GM18507 (cell line): ENCODE data around the gene ELF2.
"Not testable (repeated sequence)": the region's sequence is repeated elsewhere in the genome, so short reads cannot be mapped to it uniquely, and the experiment has no call there.

Experiments used
- DNase-seq: peaks from one replicate; pipeline ENCODE4 v3.0.0; 2011; ENCODE audit warnings: low read depth; ENCODE audit not compliant: insufficient read length; ENCODE audit errors: extremely low spot score
- FAIRE-seq: peaks from 2 replicates; lab custom pipeline; 2011; peaks lifted over from hg19 to GRCh38; lab: Jason Lieb, UNC

Gene ELF2

GRCh38 chr4:139146926-139147629 lies 29.9 kb downstream of the ELF2 start:
- FAIRE-seq: peak; percentile 41

GRCh38 chr4:139145552-139145932 lies 31.5 kb downstream of the ELF2 start:
- no peak for DNase-seq
- no peak for FAIRE-seq

More at GRCh38 chr4:139146926-139147629, 29.9 kb downstream of the ELF2 start:
- no peak for DNase-seq

GRCh38 chr4:139144911-139145551 lies 32.0 kb downstream of the ELF2 start:
- DNase-seq: no peak
- FAIRE-seq: no peak

- FAIRE-seq: no peak
Measured at GRCh38 chr4:139144161-139144859, 32.7 kb downstream of the ELF2 start.

GRCh38 chr4:139142980-139143379 lies 34.0 kb downstream of the ELF2 start:
- FAIRE-seq: no peak
- DNase-seq: no peak

More at GRCh38 chr4:139144161-139144859, 32.7 kb downstream of the ELF2 start:
- no peak for DNase-seq

- FAIRE-seq (no peak), DNase-seq (no peak)
Measured at GRCh38 chr4:139142087-139142486, 34.9 kb downstream of the ELF2 start.

GRCh38 chr4:139137763-139138162 lies 39.3 kb downstream of the ELF2 start:
- DNase-seq (no peak), FAIRE-seq (no peak)

GRCh38 chr4:139134403-139134802 lies 42.6 kb downstream of the ELF2 start:
- no peak for FAIRE-seq
- no peak for DNase-seq

GRCh38 chr4:139131209-139131870 lies 45.7 kb downstream of the ELF2 start:
- FAIRE-seq: no peak

GRCh38 chr4:139129206-139129605 lies 47.8 kb downstream of the ELF2 start:
- DNase-seq (no peak), FAIRE-seq (no peak)

More at GRCh38 chr4:139131209-139131870, 45.7 kb downstream of the ELF2 start:
- DNase-seq: no peak

GRCh38 chr4:139126898-139127297 lies 50.1 kb downstream of the ELF2 start:
- FAIRE-seq (no peak), DNase-seq (no peak)

GRCh38 chr4:139123910-139124309 lies 53.1 kb downstream of the ELF2 start:
- DNase-seq (no peak), FAIRE-seq (no peak)

GRCh38 chr4:139118365-139118764 lies 58.7 kb downstream of the ELF2 start:
- no peak for FAIRE-seq
- DNase-seq: no peak

GRCh38 chr4:139115226-139115625 lies 61.8 kb downstream of the ELF2 start:
- DNase-seq (no peak), FAIRE-seq (no peak)

GRCh38 chr4:139114795-139115194 lies 62.2 kb downstream of the ELF2 start:
- not testable (repeated sequence) for FAIRE-seq, DNase-seq

- no peak for FAIRE-seq
Measured at GRCh38 chr4:139112650-139113049, 64.4 kb downstream of the ELF2 start.

GRCh38 chr4:139108567-139109128 lies 68.4 kb downstream of the ELF2 start:
- FAIRE-seq: no peak
- no peak for DNase-seq

More at GRCh38 chr4:139112650-139113049, 64.4 kb downstream of the ELF2 start:
- no peak for DNase-seq

- FAIRE-seq (peak; percentile 95), DNase-seq (peak; percentile 33)
Measured at GRCh38 chr4:139099366-139099982, 77.5 kb downstream of the ELF2 start.

- DNase-seq (no peak), FAIRE-seq (no peak)
Measured at GRCh38 chr4:139092271-139092670, 84.7 kb downstream of the ELF2 start.
